Ectodermal cell (in vitro differentiated cells): ENCODE data around the gene TAPT1.

ENCODE experiments used
- H3K27ac ChIP-seq: 2 replicates; pipeline ENCODE4 v1.7.0; 2013; ENCODE audit warnings: mild to moderate bottlenecking, low read depth, low read length; ENCODE audit not compliant: insufficient read depth, poor library complexity, severe bottlenecking
- H3K27me3 ChIP-seq: 2 replicates; pipeline ENCODE4 v1.7.0; 2013; ENCODE audit warnings: mild to moderate bottlenecking, low read length; ENCODE audit not compliant: insufficient read depth, control insufficient read depth, poor library complexity, severe bottlenecking
- H3K36me3 ChIP-seq: one replicate; pipeline ENCODE4 v1.7.0; 2013; ENCODE audit warnings: low read length; ENCODE audit not compliant: control insufficient read depth, insufficient read depth
- H3K4me1 ChIP-seq: one replicate; pipeline ENCODE4 v1.7.0; 2013; ENCODE audit warnings: low read length; ENCODE audit not compliant: control insufficient read depth, insufficient read depth
- H3K4me3 ChIP-seq: 2 replicates; pipeline ENCODE4 v1.7.0; 2013; ENCODE audit warnings: low read depth, low read length, control low read depth; ENCODE audit not compliant: insufficient read depth
- H3K9me3 ChIP-seq: 2 replicates; pipeline ENCODE4 v1.7.0; 2013; ENCODE audit warnings: mild to moderate bottlenecking, low read length, moderate library complexity; ENCODE audit not compliant: control insufficient read depth
- WGBS, 2 experiments: methylation state at CpG; one replicate each; pipeline ENCODE4 v1.1.7; 2013; ENCODE audit warnings: missing lambda C conversion rate in 2 of 2; 5-methylcytosine and 5-hydroxymethylcytosine counted together

The TAPT1 gene

DNA sequence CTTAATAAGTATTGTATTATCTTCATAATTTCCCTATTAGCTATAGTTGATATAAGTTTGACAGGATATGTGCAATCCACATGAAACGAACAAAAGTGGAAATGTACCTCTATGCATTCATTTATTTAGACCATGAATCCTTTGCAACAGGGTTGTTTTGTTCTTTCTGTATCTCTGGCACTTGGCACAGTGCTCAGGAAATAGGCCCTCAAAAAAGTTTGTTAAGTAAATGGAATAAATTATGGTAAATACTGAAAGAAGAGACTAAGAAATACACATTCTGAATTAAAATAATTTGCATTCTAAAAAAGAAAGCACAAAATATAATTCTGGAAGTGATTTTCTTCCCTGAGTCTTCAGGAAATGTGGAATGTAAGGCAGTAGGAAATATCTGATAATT, 39.3 kb downstream of the TAPT1 start:
- H3K36me3 ChIP-seq, result peaks cover 3% of the 10 kb centered on the region
- no peak overlapping the region for H3K4me3 ChIP-seq
- H3K9me3 ChIP-seq, result no peaks in the 10 kb centered on the region
- no peak overlapping the region for H3K27ac ChIP-seq
- WGBS, 2 experiments, result 100% methylated on average over 1 of the region's 1 CpG; no CpG with 5 or more reads in 1 of the 2 experiments
- H3K4me1 ChIP-seq, result no peaks in the 10 kb centered on the region
- no peaks in the 10 kb centered on the region for H3K27me3 ChIP-seq

DNA sequence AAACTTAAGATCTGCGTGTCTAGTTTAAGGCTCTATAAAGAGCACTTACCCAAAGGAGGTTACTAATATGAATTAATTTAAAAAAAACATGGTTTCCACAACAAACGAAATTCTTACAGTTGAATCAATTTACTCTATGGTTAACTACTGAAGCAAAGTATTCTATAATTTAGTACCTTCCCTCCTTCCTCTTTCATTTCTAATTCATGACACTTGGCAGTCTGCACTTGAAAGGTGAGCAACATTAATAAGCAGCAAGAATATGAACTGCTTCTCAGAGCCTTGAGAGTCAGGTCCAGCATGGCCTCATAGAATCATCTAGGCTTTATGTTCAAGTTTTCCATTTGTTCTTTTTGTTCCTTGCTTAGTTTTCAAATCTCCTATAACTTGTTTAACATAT, 42.7 kb downstream of the TAPT1 start:
- no peaks in the 10 kb centered on the region for H3K4me1 ChIP-seq
- no peak overlapping the region for H3K27ac ChIP-seq
- no peaks in the 10 kb centered on the region for H3K27me3 ChIP-seq
- H3K4me3 ChIP-seq, result no peak overlapping the region
- no peaks in the 10 kb centered on the region for H3K9me3 ChIP-seq
- no peaks in the 10 kb centered on the region for H3K36me3 ChIP-seq
- WGBS, 2 experiments, result 100% methylated on average over 2 of the region's 2 CpGs; no CpG with 5 or more reads in 1 of the 2 experiments

DNA sequence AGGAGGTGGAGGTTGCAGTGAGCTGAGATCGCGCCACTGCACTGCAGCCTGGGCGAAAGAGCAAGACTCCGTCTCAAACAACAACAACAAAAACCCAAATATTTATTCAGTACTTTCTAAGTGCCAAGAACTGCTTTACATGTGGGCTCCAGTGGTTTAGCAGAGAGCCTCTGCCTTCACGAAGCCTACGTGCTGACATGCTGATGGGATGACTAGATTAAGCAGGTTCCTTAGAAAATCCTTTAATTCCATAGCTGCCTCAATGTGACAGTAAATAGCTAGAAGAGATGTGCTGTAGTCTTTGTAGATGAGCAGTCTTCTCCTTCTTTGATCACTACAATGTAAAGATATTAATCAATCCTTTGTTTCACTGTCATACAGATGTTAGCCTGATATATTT, 49.6 kb downstream of the TAPT1 start:
- no peaks in the 10 kb centered on the region for H3K27me3 ChIP-seq
- no peaks in the 10 kb centered on the region for H3K4me1 ChIP-seq
- no peaks in the 10 kb centered on the region for H3K9me3 ChIP-seq
- H3K36me3 ChIP-seq, result no peaks in the 10 kb centered on the region
- WGBS, 2 experiments, result 93 to 97% methylated on average over 6 of the region's 6 CpGs
- no peak overlapping the region for H3K4me3 ChIP-seq
- no peak overlapping the region for H3K27ac ChIP-seq

DNA sequence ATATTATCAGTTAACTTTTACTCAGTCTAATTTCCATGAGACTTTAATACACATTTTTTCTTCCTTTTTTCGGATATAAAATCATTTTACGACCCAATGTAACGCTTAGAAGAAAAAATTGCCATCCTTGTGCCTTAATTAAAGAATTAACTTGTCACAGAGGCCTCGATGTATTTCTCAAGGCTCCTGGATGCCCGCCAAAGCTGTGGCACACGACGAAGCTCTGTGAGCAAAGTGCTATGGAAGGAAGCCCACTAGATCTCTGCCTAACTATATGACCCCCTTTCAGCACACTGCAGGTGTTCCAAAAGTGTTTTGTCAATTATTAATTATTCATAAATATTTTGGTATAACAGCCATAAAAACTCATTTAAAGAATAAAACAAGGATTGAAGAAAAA, 54.4 kb downstream of the TAPT1 start:
- Histone ChIP-seq H3K27me3 (no peaks in the 10 kb centered on the region), H3K4me1 (no peaks in the 10 kb centered on the region), H3K36me3 (no peaks in the 10 kb centered on the region), H3K9me3 (no peaks in the 10 kb centered on the region), H3K4me3 (no peak overlapping the region), H3K27ac (no peak overlapping the region)
- 95 to 96% methylated on average over 7 of the region's 7 CpGs for WGBS, 2 experiments

DNA sequence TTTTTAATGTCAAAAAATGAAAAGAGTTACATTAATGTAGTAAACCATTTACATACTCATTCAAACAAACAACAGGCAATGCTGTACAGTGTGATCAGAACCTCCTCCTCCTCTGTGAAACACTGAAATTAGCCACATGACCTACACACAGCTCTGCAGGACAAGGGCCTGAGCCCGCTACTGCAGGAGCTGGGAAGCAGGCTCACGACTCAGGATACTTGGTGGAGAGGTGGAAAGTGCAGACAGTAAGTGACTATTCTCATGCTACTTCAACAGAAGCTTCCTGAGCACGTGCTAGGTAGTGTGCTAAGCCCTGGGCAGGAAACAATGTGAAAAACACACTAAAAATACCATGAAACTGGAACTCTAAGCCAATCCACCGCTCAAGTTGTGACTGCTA, 56.8 kb downstream of the TAPT1 start:
- H3K27me3 ChIP-seq, result no peaks in the 10 kb centered on the region
- 73 to 81% methylated on average over 4 of the region's 4 CpGs for WGBS, 2 experiments
- no peaks in the 10 kb centered on the region for H3K4me1 ChIP-seq
- H3K36me3 ChIP-seq, result no peaks in the 10 kb centered on the region
- H3K9me3 ChIP-seq, result no peaks in the 10 kb centered on the region
- H3K27ac ChIP-seq, result no peak overlapping the region
- H3K4me3 ChIP-seq, result no peak overlapping the region

DNA sequence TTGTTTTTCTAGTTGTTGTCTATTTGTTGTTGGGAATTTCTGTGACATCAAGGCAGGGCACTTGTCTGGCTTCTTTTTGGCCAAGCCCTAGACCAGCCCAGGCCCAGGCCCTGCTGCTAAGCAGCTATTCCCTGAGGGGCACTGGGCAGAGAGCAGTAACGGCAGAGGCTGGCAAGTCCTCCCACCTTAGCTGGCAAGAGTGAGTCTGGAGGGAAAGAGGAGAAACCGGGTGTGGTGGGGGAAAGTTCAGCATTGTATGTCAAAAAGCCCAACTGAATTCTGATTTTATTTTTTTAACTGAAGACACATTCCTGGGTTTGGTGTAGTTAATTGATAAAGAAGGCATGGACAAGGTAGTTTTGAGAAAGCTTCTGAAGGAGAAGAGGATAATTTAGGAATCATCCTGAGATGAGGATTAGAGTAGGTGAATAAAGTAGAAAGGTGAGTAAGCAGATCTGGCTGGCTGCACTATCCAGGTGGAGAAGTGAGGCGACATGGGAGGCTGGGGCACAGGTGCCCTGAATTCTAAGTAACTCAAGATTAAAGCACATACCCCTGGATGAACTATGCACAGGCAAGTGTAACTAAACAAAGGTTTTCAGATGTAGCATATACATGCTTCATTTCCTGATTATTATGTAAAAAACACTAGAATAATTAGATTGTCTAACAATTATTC, 57.4 kb downstream of the TAPT1 start:
- 57 to 59% methylated on average over 3 of the region's 3 CpGs for WGBS, 2 experiments
- Histone ChIP-seq H3K36me3 (no peaks in the 10 kb centered on the region), H3K27ac (no peak overlapping the region), H3K4me3 (no peak overlapping the region), H3K27me3 (no peaks in the 10 kb centered on the region), H3K4me1 (no peaks in the 10 kb centered on the region), H3K9me3 (no peaks in the 10 kb centered on the region)

DNA sequence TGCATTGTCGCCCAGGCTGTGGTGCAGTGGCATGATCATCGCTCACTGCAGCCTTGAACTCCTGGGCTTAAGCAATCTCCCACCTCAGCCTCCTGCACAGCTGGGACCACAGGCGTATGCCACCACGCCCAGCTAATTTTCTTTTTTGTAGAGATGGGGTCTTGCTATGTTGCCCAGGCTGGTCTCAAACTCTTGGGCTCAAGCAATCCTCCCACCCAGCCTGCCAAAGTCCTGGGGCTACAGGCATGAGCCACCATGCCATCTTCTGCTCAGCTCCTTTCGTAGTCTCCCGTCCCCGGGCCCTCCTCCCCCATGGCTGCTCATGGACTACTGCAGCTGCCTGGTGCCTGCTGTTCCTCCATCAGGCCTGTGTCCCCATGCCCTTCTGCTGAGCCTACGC, 58.1 kb downstream of the TAPT1 start:
- WGBS, 2 experiments, result 90 to 94% methylated on average over 8 of the region's 8 CpGs
- no peak overlapping the region for H3K27ac ChIP-seq
- no peak overlapping the region for H3K4me3 ChIP-seq
- no peaks in the 10 kb centered on the region for H3K36me3 ChIP-seq
- H3K9me3 ChIP-seq, result no peaks in the 10 kb centered on the region
- no peaks in the 10 kb centered on the region for H3K4me1 ChIP-seq
- H3K27me3 ChIP-seq, result no peaks in the 10 kb centered on the region

DNA sequence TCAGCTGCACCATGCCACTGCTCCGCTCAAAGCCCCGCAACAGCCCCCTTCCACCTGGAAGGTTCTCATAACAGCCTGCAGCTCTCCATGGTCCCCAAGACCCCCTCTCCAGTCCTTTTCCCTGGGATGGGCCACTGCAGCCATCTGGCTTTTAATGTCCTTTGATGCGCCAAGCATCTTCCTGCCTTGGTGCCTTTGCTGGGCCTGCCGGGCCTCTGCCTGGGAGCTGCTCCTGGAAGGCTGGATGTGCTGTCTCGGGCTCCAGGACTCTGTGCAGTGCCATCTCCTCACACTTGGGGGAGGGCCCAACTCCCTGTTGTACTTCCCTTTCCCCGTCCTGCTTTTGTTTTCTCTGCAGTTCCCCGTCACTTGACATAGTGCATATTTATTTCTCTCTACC, 60.3 kb downstream of the TAPT1 start:
- H3K9me3 ChIP-seq, result no peaks in the 10 kb centered on the region
- no peaks in the 10 kb centered on the region for H3K4me1 ChIP-seq
- no peaks in the 10 kb centered on the region for H3K36me3 ChIP-seq
- no peak overlapping the region for H3K27ac ChIP-seq
- no peaks in the 10 kb centered on the region for H3K27me3 ChIP-seq
- H3K4me3 ChIP-seq, result no peak overlapping the region
- 92 to 95% methylated on average over 7 of the region's 7 CpGs for WGBS, 2 experiments

DNA sequence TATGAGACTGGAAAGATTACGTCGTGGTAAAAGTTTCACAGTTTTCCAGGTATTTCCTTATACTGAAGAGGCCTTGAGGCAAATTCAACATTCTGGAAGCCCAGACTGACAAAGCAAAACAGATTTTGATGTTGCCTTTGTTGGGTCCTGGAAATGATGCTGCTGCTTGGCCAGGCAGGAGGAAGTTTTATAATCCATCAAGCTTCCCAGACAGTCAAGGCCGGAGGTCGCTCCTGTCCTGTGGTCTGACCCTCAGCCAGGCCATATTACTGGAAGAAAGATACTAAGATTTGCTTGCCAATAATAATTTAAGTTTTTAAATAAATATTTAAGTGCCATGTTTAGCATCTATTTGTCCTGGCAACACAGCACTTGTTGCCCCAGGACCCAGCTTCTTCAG, 63.4 kb downstream of the TAPT1 start:
- H3K36me3 ChIP-seq, result no peaks in the 10 kb centered on the region
- peaks cover 7% of the 10 kb centered on the region for H3K4me1 ChIP-seq
- no peak overlapping the region for H3K4me3 ChIP-seq
- H3K27ac ChIP-seq, result no peak overlapping the region
- no peaks in the 10 kb centered on the region for H3K9me3 ChIP-seq
- H3K27me3 ChIP-seq, result no peaks in the 10 kb centered on the region
- WGBS, 2 experiments, result 99% methylated on average over 4 of the region's 4 CpGs

DNA sequence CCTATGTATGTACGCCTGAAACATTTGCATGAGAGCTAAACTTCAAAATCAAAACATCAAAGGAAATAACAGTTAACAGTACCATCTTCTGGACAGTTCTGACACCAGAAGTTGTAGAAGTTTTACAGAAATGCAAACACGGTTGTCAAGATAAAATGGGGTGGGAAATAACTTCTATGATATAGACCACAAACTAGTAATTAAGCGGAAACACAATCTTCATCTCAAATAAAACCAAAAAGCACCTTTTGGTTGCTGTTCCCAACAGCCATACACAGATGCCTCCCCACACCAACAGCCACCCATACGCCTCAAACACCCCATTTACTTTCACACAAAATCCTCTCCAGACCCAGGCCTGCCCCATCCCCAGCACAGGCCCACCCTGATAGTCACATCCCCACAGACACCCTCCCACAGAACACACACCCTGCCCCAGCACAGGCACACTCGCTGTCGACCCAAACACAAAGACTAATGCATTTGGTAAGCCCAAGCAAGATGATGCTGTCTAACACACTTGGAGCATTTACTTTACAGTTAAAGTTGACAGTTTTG, 64.3 kb downstream of the TAPT1 start:
- no peaks in the 10 kb centered on the region for H3K27me3 ChIP-seq
- H3K9me3 ChIP-seq, result no peaks in the 10 kb centered on the region
- peaks cover 7% of the 10 kb centered on the region for H3K4me1 ChIP-seq
- no peak overlapping the region for H3K27ac ChIP-seq
- H3K4me3 ChIP-seq, result no peak overlapping the region
- 87 to 93% methylated on average over 5 to 6 of the region's 6 CpGs for WGBS, 2 experiments
- H3K36me3 ChIP-seq, result no peaks in the 10 kb centered on the region
